ENCODE data around the gene KCTD5.

Gene KCTD5

DNA sequence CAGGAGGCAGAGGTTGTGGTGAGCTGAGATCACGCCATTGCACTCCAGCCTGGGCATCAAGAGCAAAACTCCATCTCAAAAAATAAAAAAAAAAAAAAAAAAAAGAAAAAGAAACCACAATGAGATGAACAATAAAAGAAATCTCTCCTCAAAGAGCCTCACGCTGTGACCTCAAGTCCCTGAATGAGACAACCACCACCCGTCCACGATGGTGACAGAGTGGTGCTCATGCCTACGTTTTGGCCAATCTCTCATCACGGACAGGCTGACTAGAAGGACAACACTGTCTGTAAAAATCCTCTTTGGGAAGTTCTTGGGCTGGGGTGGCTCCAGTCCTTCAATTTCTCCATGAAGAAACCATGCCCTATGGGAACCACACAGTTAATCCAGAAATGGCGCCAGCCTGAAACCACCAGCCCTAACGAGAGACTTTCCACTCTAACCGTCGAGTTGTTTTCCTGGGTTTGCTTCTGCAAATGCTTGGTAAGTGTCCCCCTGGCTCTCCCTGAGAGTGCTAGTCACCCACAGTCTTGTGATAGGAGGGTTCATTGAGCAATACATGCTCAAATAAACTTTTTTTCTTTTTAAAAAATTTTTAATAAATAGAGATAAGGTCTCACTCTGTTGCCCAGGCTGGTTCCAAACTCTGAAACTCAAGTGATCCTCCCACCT is 52.7 kb downstream of the KCTD5 start:
- H3K4me3 ChIP-seq (ENCODE audit: low read depth, low read length), result no peak overlapping the region
- TF ChIP-seq, protein P1, sequence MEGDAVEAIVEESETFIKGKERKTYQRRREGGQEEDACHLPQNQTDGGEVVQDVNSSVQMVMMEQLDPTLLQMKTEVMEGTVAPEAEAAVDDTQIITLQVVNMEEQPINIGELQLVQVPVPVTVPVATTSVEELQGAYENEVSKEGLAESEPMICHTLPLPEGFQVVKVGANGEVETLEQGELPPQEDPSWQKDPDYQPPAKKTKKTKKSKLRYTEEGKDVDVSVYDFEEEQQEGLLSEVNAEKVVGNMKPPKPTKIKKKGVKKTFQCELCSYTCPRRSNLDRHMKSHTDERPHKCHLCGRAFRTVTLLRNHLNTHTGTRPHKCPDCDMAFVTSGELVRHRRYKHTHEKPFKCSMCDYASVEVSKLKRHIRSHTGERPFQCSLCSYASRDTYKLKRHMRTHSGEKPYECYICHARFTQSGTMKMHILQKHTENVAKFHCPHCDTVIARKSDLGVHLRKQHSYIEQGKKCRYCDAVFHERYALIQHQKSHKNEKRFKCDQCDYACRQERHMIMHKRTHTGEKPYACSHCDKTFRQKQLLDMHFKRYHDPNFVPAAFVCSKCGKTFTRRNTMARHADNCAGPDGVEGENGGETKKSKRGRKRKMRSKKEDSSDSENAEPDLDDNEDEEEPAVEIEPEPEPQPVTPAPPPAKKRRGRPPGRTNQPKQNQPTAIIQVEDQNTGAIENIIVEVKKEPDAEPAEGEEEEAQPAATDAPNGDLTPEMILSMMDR (IDR thresholded peaks at IDR 0.05; ENCODE audit: low read depth, low read length, missing control alignments), result no peak
- in situ Hi-C loops (cut with HindIII; ENCODE audit: low pct_ligation_motif_present, low sequenced_read_pairs), result no loop called here
- DNase-seq, result no peak
- no peak overlapping the region for H3K27ac ChIP-seq
- no peaks in the 10 kb centered on the region for H3K27me3 ChIP-seq (replicated peaks)
- no peaks in the 10 kb centered on the region for H3K36me3 ChIP-seq (replicated peaks)

DNA sequence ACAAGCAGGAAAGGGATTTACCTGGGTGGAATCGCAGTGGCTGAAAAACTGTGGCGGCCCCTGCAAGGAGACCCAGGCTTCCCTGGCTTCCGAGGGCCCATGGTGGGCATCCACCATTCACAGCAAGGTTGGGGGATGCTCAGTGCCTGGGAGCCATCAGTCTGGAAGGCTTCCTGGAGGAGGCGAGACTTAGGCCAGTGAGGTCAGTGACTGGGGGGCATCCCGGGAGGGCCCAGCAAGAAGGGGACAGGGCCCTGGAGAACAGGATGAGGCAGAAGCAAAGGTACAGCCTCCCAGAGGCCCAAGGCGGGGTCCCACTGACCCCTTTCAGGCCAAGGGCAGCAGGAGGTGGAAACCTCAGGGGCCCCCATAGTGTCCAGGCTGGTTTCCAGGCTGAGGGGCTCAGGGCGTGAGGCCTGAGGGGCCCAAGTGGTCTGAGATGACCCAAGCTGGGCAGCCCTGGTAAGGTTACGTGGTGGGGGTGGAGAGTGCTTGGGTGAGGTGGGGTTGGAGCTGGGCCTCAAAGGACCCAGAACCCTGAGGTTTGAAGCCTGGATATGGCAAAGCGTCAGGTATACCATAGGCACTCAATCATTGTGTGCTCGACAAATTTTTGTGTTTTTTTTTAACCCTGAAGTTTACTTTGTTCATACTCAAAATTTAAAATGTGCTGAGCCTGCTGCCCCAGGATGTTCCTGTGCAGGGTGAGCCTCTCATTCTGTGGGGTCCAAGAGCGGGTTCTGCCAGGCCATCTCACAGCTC is 54.3 kb downstream of the KCTD5 start:
- no peak overlapping the region for H3K27ac ChIP-seq
- no peak for DNase-seq
- in situ Hi-C loops (cut with HindIII; ENCODE audit: low pct_ligation_motif_present, low sequenced_read_pairs), result no loop called here
- no peaks in the 10 kb centered on the region for H3K27me3 ChIP-seq (replicated peaks)
- TF ChIP-seq, protein P1 (IDR thresholded peaks at IDR 0.05; ENCODE audit: low read depth, low read length, missing control alignments), result no peak
- no peaks in the 10 kb centered on the region for H3K36me3 ChIP-seq (replicated peaks)
- no peak overlapping the region for H3K4me3 ChIP-seq (ENCODE audit: low read depth, low read length)

DNA sequence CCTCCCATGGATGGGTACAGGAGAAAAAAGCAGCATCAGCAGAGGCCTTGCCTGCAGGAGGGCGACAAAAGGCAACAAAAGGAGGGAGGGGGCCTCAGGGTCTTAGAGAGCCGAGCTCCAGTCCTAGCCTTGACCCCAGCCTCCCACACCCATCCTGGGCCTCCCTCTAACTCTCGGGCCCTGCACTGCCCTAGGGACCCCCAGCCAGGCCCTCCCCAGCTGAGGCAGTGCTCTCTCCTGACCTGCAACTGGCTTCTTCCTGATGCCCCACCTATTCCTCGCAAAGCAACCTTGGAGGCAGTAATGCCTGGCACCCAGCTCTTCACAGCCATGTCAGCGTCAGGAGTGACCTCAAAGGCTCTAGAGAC is 54.9 kb downstream of the KCTD5 start:
- TF ChIP-seq, protein P1 (IDR thresholded peaks at IDR 0.05; ENCODE audit: low read depth, low read length, missing control alignments), result no peak
- Histone ChIP-seq H3K4me3 (ENCODE audit: low read depth, low read length) (no peak overlapping the region), H3K27me3 (replicated peaks) (no peaks in the 10 kb centered on the region), H3K27ac (no peak overlapping the region), H3K36me3 (replicated peaks) (no peaks in the 10 kb centered on the region)
- in situ Hi-C loops (cut with HindIII; ENCODE audit: low pct_ligation_motif_present, low sequenced_read_pairs), result no loop called here
- DNase-seq, result no peak

DNA sequence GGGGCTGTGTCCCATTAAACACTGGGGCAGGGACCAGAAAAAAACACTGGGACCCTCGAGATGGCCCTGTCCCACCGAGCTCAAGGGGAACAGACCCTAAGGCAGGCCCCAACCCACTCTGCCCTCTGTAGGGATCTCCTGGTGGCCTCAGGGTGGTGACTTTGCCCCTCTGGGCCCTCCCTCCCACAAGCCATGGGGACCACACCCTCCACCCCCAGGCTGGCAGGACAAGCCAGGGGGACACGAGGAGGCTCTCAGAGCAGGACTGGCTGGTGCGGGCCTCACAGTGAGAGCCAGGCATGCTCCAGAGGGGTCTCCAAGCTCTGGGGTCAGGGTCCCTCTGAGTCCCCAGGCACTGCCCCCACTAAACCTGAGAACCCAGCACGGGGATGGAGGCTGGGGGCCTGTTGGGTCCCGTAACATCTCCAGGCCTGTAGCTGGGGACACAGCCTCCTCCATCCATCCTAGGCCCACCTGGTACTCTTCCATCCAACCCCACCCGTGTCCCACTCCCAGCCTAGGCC is 55.6 kb downstream of the KCTD5 start:
- TF ChIP-seq, protein P1 (IDR thresholded peaks at IDR 0.05; ENCODE audit: low read depth, low read length, missing control alignments), result no peak
- H3K36me3 ChIP-seq (replicated peaks), result no peaks in the 10 kb centered on the region
- H3K4me3 ChIP-seq (ENCODE audit: low read depth, low read length), result no peak overlapping the region
- in situ Hi-C loops (cut with HindIII; ENCODE audit: low pct_ligation_motif_present, low sequenced_read_pairs), result no loop called here
- no peak for DNase-seq
- no peaks in the 10 kb centered on the region for H3K27me3 ChIP-seq (replicated peaks)
- no peak overlapping the region for H3K27ac ChIP-seq

DNA sequence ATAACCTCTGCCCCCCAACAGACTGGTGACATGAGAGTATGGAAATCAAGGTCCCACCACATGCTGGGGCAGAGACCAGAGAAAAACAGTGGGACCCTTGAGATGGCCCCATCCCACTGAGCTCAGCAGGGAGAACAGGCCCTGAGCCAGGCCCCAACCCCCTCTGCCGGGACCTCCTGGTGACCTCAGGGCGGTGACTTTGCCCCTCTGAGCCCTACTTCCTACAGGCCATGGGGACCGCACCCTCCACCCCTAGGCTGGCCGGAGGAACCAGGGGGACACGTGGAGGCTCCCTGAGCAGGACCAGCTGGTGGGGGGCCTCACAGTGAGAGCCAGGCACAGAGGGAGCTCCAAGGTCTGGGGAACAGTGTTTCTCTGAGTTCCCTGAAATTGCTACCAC is 56.3 kb downstream of the KCTD5 start:
- Histone ChIP-seq H3K36me3 (replicated peaks) (no peaks in the 10 kb centered on the region), H3K27ac (no peak overlapping the region), H3K4me3 (ENCODE audit: low read depth, low read length) (no peak overlapping the region), H3K27me3 (replicated peaks) (no peaks in the 10 kb centered on the region)
- TF ChIP-seq, protein P1 (IDR thresholded peaks at IDR 0.05; ENCODE audit: low read depth, low read length, missing control alignments), result no peak
- in situ Hi-C loops (cut with HindIII; ENCODE audit: low pct_ligation_motif_present, low sequenced_read_pairs), result no loop called here
- DNase-seq, result no peak
